ENCODE results near the gene L2HGDH.

L2HGDH gene

GRCh38 chr14:50229681-50230080 is 82.3 kb downstream of the L2HGDH start:
- no peak for DNase-seq (ENCODE audit: low read depth)

GRCh38 chr14:50228313-50228712 is 83.7 kb downstream of the L2HGDH start:
- no peak for DNase-seq (ENCODE audit: low read depth)

- no peak for DNase-seq (ENCODE audit: low read depth)
These were observed 86.1 kb downstream of the L2HGDH start for GRCh38 chr14:50225974-50226297.

- DNase-seq (ENCODE audit: low read depth): no peak
These were observed 86.7 kb downstream of the L2HGDH start for GRCh38 chr14:50225067-50225973.

- no peak for DNase-seq (ENCODE audit: low read depth)
These were observed 89.9 kb downstream of the L2HGDH start for GRCh38 chr14:50222055-50222613.

- DNase-seq (ENCODE audit: low read depth): no peak
These were observed 93.5 kb downstream of the L2HGDH start for GRCh38 chr14:50218501-50218900.

GRCh38 chr14:50215416-50215815 is 96.6 kb downstream of the L2HGDH start:
- no peak for DNase-seq (ENCODE audit: low read depth)

GRCh38 chr14:50213795-50214194 is 98.2 kb downstream of the L2HGDH start:
- DNase-seq (ENCODE audit: low read depth): no peak

- no peak for DNase-seq (ENCODE audit: low read depth)
These were observed 99.3 kb downstream of the L2HGDH start for GRCh38 chr14:50212726-50213125.

- no peak for DNase-seq (ENCODE audit: low read depth)
These were observed 102.0 kb downstream of the L2HGDH start for GRCh38 chr14:50210074-50210473.

- no peak for DNase-seq (ENCODE audit: low read depth)
These were observed 113.5 kb downstream of the L2HGDH start for GRCh38 chr14:50198499-50198898.

GRCh38 chr14:50191499-50191898 is 120.5 kb downstream of the L2HGDH start:
- no peak for DNase-seq (ENCODE audit: low read depth)

All from stimulated activated CD8-positive, alpha-beta memory T cell treated with anti-CD3 and anti-CD28 coated beads, Interleukin-15, amount 100 ng/mL, for 1 hour (primary cell).